ENCODE data around the gene CORO1C.

The CORO1C gene

GRCh38 chr12:108731866-108732461, 646 bp upstream of the CORO1C start:
- H3K4me3 ChIP-seq (ENCODE audit: low read length) = peak overlapping the region; percentile 94
- no peaks in the 10 kb centered on the region for H3K36me3 ChIP-seq (ENCODE audit: insufficient read depth, low read length)
- peak overlapping the region; percentile 88 for H3K9ac ChIP-seq (ENCODE audit: low read depth, low read length)
- 4% methylated on average over 34 of the region's 34 CpGs for WGBS
- H3K27me3 ChIP-seq (ENCODE audit: insufficient read depth, low read length) = no peaks in the 10 kb centered on the region
- H3K9me3 ChIP-seq (ENCODE audit: insufficient read depth, low read depth, low read length) = no peaks in the 10 kb centered on the region
- H3K27ac ChIP-seq (ENCODE audit: low read depth, low read length) = peak overlapping the region; percentile 96
- H3K4me1 ChIP-seq (ENCODE audit: insufficient read depth, low read length) = peaks cover 20% of the 10 kb centered on the region

GRCh38 chr12:108730365-108731104, 783 bp downstream of the CORO1C start:
- Histone ChIP-seq H3K27ac (ENCODE audit: low read depth, low read length) (peak overlapping the region; percentile 84), H3K4me3 (ENCODE audit: low read length) (peak overlapping the region; percentile 94), H3K4me1 (ENCODE audit: insufficient read depth, low read length) (peaks cover 21% of the 10 kb centered on the region), H3K9me3 (ENCODE audit: insufficient read depth, low read depth, low read length) (no peaks in the 10 kb centered on the region), H3K36me3 (ENCODE audit: insufficient read depth, low read length) (no peaks in the 10 kb centered on the region), H3K27me3 (ENCODE audit: insufficient read depth, low read length) (no peaks in the 10 kb centered on the region), H3K9ac (ENCODE audit: low read depth, low read length) (peak overlapping the region; percentile 78)
- WGBS = under 1% methylated on average over 45 of the region's 45 CpGs

- peak overlapping the region; percentile 84 for H3K27ac ChIP-seq (ENCODE audit: low read depth, low read length)
- H3K36me3 ChIP-seq (ENCODE audit: insufficient read depth, low read length) = no peaks in the 10 kb centered on the region
- peak overlapping the region; percentile 78 for H3K9ac ChIP-seq (ENCODE audit: low read depth, low read length)
- 14% methylated on average over 11 of the region's 15 CpGs for WGBS
- peaks cover 27% of the 10 kb centered on the region for H3K4me1 ChIP-seq (ENCODE audit: insufficient read depth, low read length)
- H3K27me3 ChIP-seq (ENCODE audit: insufficient read depth, low read length) = no peaks in the 10 kb centered on the region
- peak overlapping the region; percentile 94 for H3K4me3 ChIP-seq (ENCODE audit: low read length)
- H3K9me3 ChIP-seq (ENCODE audit: insufficient read depth, low read depth, low read length) = no peaks in the 10 kb centered on the region
Observed at GRCh38 chr12:108729612-108730364, 1.5 kb downstream of the CORO1C start.

GRCh38 chr12:108728820-108729611, 2.3 kb downstream of the CORO1C start:
- Histone ChIP-seq H3K27ac (ENCODE audit: low read depth, low read length) (no peak overlapping the region; the same call in 1 of the 2 replicates), H3K27me3 (ENCODE audit: insufficient read depth, low read length) (no peaks in the 10 kb centered on the region), H3K4me1 (ENCODE audit: insufficient read depth, low read length) (peaks cover 31% of the 10 kb centered on the region), H3K9ac (ENCODE audit: low read depth, low read length) (peak overlapping the region; percentile 78; the same call in 1 of the 2 replicates), H3K36me3 (ENCODE audit: insufficient read depth, low read length) (no peaks in the 10 kb centered on the region), H3K4me3 (ENCODE audit: low read length) (peak overlapping the region; percentile 94), H3K9me3 (ENCODE audit: insufficient read depth, low read depth, low read length) (no peaks in the 10 kb centered on the region)
- WGBS = 74% methylated on average over 5 of the region's 9 CpGs

- Histone ChIP-seq H3K9ac (ENCODE audit: low read depth, low read length) (no peak overlapping the region), H3K27me3 (ENCODE audit: insufficient read depth, low read length) (no peaks in the 10 kb centered on the region), H3K4me1 (ENCODE audit: insufficient read depth, low read length) (peaks cover 41% of the 10 kb centered on the region), H3K27ac (ENCODE audit: low read depth, low read length) (no peak overlapping the region), H3K4me3 (ENCODE audit: low read length) (no peak overlapping the region), H3K36me3 (ENCODE audit: insufficient read depth, low read length) (no peaks in the 10 kb centered on the region), H3K9me3 (ENCODE audit: insufficient read depth, low read depth, low read length) (no peaks in the 10 kb centered on the region)
- 81% methylated on average over 5 of the region's 7 CpGs for WGBS
Observed at GRCh38 chr12:108727868-108728735, 3.2 kb downstream of the CORO1C start.

GRCh38 chr12:108727161-108727560, 4.2 kb downstream of the CORO1C start:
- Histone ChIP-seq H3K27ac (ENCODE audit: low read depth, low read length) (no peak overlapping the region), H3K4me3 (ENCODE audit: low read length) (no peak overlapping the region), H3K9me3 (ENCODE audit: insufficient read depth, low read depth, low read length) (no peaks in the 10 kb centered on the region), H3K9ac (ENCODE audit: low read depth, low read length) (no peak overlapping the region), H3K27me3 (ENCODE audit: insufficient read depth, low read length) (no peaks in the 10 kb centered on the region), H3K36me3 (ENCODE audit: insufficient read depth, low read length) (no peaks in the 10 kb centered on the region), H3K4me1 (ENCODE audit: insufficient read depth, low read length) (peaks cover 50% of the 10 kb centered on the region)
- WGBS = 93% methylated on average over 1 of the region's 1 CpG

GRCh38 chr12:108724890-108725151, 6.5 kb downstream of the CORO1C start:
- H3K36me3 ChIP-seq (ENCODE audit: insufficient read depth, low read length) = no peaks in the 10 kb centered on the region
- no peaks in the 10 kb centered on the region for H3K27me3 ChIP-seq (ENCODE audit: insufficient read depth, low read length)
- H3K27ac ChIP-seq (ENCODE audit: low read depth, low read length) = no peak overlapping the region
- H3K9me3 ChIP-seq (ENCODE audit: insufficient read depth, low read depth, low read length) = no peaks in the 10 kb centered on the region
- H3K4me1 ChIP-seq (ENCODE audit: insufficient read depth, low read length) = peaks cover 63% of the 10 kb centered on the region
- no peak overlapping the region for H3K9ac ChIP-seq (ENCODE audit: low read depth, low read length)
- no peak overlapping the region for H3K4me3 ChIP-seq (ENCODE audit: low read length)

GRCh38 chr12:108724054-108724889, 7.0 kb downstream of the CORO1C start:
- no peak overlapping the region for H3K4me3 ChIP-seq (ENCODE audit: low read length)
- H3K27me3 ChIP-seq (ENCODE audit: insufficient read depth, low read length) = no peaks in the 10 kb centered on the region
- H3K4me1 ChIP-seq (ENCODE audit: insufficient read depth, low read length) = peaks cover 60% of the 10 kb centered on the region
- no peaks in the 10 kb centered on the region for H3K36me3 ChIP-seq (ENCODE audit: insufficient read depth, low read length)
- H3K27ac ChIP-seq (ENCODE audit: low read depth, low read length) = no peak overlapping the region
- no peaks in the 10 kb centered on the region for H3K9me3 ChIP-seq (ENCODE audit: insufficient read depth, low read depth, low read length)
- 85% methylated on average over 2 of the region's 3 CpGs for WGBS
- no peak overlapping the region for H3K9ac ChIP-seq (ENCODE audit: low read depth, low read length)

- peak overlapping the region; percentile 8; the same call in 1 of the 2 replicates for H3K9ac ChIP-seq (ENCODE audit: low read depth, low read length)
Observed at GRCh38 chr12:108722992-108723766, 8.1 kb downstream of the CORO1C start.

More at GRCh38 chr12:108722992-108723766, 8.1 kb downstream of the CORO1C start:
- peaks cover 54% of the 10 kb centered on the region for H3K4me1 ChIP-seq (ENCODE audit: insufficient read depth, low read length)
- H3K27me3 ChIP-seq (ENCODE audit: insufficient read depth, low read length) = no peaks in the 10 kb centered on the region
- no peaks in the 10 kb centered on the region for H3K36me3 ChIP-seq (ENCODE audit: insufficient read depth, low read length)
- WGBS = 83% methylated on average over 5 of the region's 5 CpGs
- no peak overlapping the region; the same call in 1 of the 2 replicates for H3K27ac ChIP-seq (ENCODE audit: low read depth, low read length)
- no peaks in the 10 kb centered on the region for H3K9me3 ChIP-seq (ENCODE audit: insufficient read depth, low read depth, low read length)
- H3K4me3 ChIP-seq (ENCODE audit: low read length) = no peak overlapping the region

All from HUES64 (cell line).